GM21825 (cell line): ENCODE data around the gene UBE2D2.
"Not testable (repeated sequence)": the region's sequence is repeated elsewhere in the genome, so short reads cannot be mapped to it uniquely, and the experiment has no call there.

Experiments used
- ATAC-seq: cut with Tn5 transposase; IDR thresholded peaks from one replicate; pipeline ENCODE4 v1.9.1; 2021; ENCODE audit warnings: mild to moderate bottlenecking, moderate library complexity; ENCODE audit not compliant: unreplicated experiment

UBE2D2 gene

GRCh38 chr5:139546593-139546992 lies 14.5 kb upstream of the UBE2D2 start:
- not testable (repeated sequence) for ATAC-seq

- ATAC-seq = no peak
Observed at GRCh38 chr5:139549162-139549894, 11.8 kb upstream of the UBE2D2 start.

- ATAC-seq = not testable (repeated sequence)
Observed at GRCh38 chr5:139550051-139550872, 10.9 kb upstream of the UBE2D2 start.

- no peak for ATAC-seq
Observed at GRCh38 chr5:139551191-139551889, 9.8 kb upstream of the UBE2D2 start.

GRCh38 chr5:139552893-139553575 lies 8.1 kb upstream of the UBE2D2 start:
- ATAC-seq = no peak

- ATAC-seq = no peak
Observed at GRCh38 chr5:139554264-139554663, 6.9 kb upstream of the UBE2D2 start.

GRCh38 chr5:139557811-139558210 lies 3.3 kb upstream of the UBE2D2 start:
- no peak for ATAC-seq

- ATAC-seq = peak; percentile 11
Observed at GRCh38 chr5:139561655-139562451, 714 bp downstream of the UBE2D2 start.

GRCh38 chr5:139562847-139563246 lies 1.7 kb downstream of the UBE2D2 start:
- ATAC-seq = no peak

GRCh38 chr5:139565411-139566305 lies 4.5 kb downstream of the UBE2D2 start:
- peak; percentile 38 for ATAC-seq

- ATAC-seq = no peak
Observed at GRCh38 chr5:139566611-139567010, 5.5 kb downstream of the UBE2D2 start.

GRCh38 chr5:139569270-139569955 lies 8.3 kb downstream of the UBE2D2 start:
- ATAC-seq = no peak

GRCh38 chr5:139571543-139571942 lies 10.4 kb downstream of the UBE2D2 start:
- ATAC-seq = no peak

GRCh38 chr5:139571966-139572365 lies 10.8 kb downstream of the UBE2D2 start:
- no peak for ATAC-seq

- peak; percentile 51 for ATAC-seq
Observed at GRCh38 chr5:139574641-139575312, 13.6 kb downstream of the UBE2D2 start.

GRCh38 chr5:139575313-139575646 lies 14.1 kb downstream of the UBE2D2 start:
- ATAC-seq = no peak

- no peak for ATAC-seq
Observed at GRCh38 chr5:139575751-139576150, 14.6 kb downstream of the UBE2D2 start.

GRCh38 chr5:139577689-139578290 lies 16.7 kb downstream of the UBE2D2 start:
- ATAC-seq = no peak
